Uterus (tissue), 4 donors: ENCODE measurements around the gene QSOX2. TPM values are rescaled to one million over a fixed set of nuclear protein-coding genes. Genes with fewer than 3 reads are reported as not detected.

Experiments
- DNase-seq, 2 donors: peaks; one replicate each; pipeline ENCODE4 v3.0.0-alpha.2; 2019 to 2020
- H3K27ac ChIP-seq, 2 donors: fragments of 200-600 bp; sonication (generic); 1 replicate in 1 of 2; 2 replicates in 1 of 2; pipeline ENCODE4 v1.5.1; 2016 to 2018
- H3K27me3 ChIP-seq, 2 donors: fragments of 200-600 bp; sonication (generic); one replicate each; pipeline ENCODE4 v1.5.1; 2018 to 2019; ENCODE audit warnings: control low read depth in 1 of 2
- H3K36me3 ChIP-seq, 2 donors: fragments of 200-600 bp; sonication (generic); one replicate each; pipeline ENCODE4 v1.5.1; 2019; ENCODE audit warnings: control low read depth in 1 of 2
- H3K4me1 ChIP-seq, 2 donors: fragments of 200-600 bp; sonication (generic); one replicate each; pipeline ENCODE4 v1.5.1; 2018 to 2019; ENCODE audit warnings: control low read depth in 1 of 2
- H3K4me3 ChIP-seq, 2 donors: fragments of 200-600 bp; sonication (generic); 1 replicate in 1 of 2; 2 replicates in 1 of 2; pipeline ENCODE4 v1.5.1; 2018 to 2019; ENCODE audit warnings: mild to moderate bottlenecking in 1 of 2
- H3K9me3 ChIP-seq, 2 donors: fragments of 200-600 bp; sonication (generic); one replicate each; pipeline ENCODE4 v1.5.1; 2019; ENCODE audit warnings: control low read depth in 1 of 2
- CTCF ChIP-seq, 4 experiments: fragments of 200-600 bp in 2 of 4; fragments of 450-650 bp in 2 of 4; sonication (generic) in 2 of 4; IDR thresholded peaks; one replicate each; pipeline ENCODE4 v1.5.1; 2016 to 2019; ENCODE audit warnings: antibody characterized with exemption in 4 of 4, mild to moderate bottlenecking in 2 of 4, moderate library complexity in 1 of 4
- POLR2A ChIP-seq, 2 donors: fragments of 450-650 bp; IDR thresholded peaks; one replicate each; pipeline ENCODE4 v1.6.1; 2016; ENCODE audit warnings: antibody characterized with exemption in 2 of 2, mild to moderate bottlenecking in 1 of 2, moderate library complexity in 1 of 2
- intact Hi-C: fragments of 100-400 bp; cut with DNase I; formaldehyde crosslinking; loops from one replicate; pipeline ENCODE4 v1.15.1; 2023; ENCODE audit warnings: low total_unique reads
- total RNA-seq, 4 donors: library from RNA; depleted of rRNA in 3 of 4; stranded (reverse); fragments of >200 nt in 3 of 4; gene quantifications; one replicate each; pipeline versions ENCODE4 v1.1.0 to v1.2.4, GENCODE V29; 2014 to 2023
- donor health status: DM: yes; HTN: yes; CAD: no.

The QSOX2 gene
- total RNA-seq, 4 donors from 2014 or later, result 5.6 to 13.1 (median 9.2) TPM

- no peak for TF ChIP-seq CTCF (IDR thresholded peaks at IDR 0.05)
- TF ChIP-seq POLR2A (IDR thresholded peaks at IDR 0.05), result no peak
- no peak for DNase-seq
- no peaks in the 10 kb centered on the region for H3K36me3 ChIP-seq
- intact Hi-C loops, result no loop called here
- H3K27ac ChIP-seq, result no peak overlapping the region
- H3K9me3 ChIP-seq, result no peaks in the 10 kb centered on the region
- no peak overlapping the region for H3K4me3 ChIP-seq
- peaks cover 8 to 50% of the 10 kb centered on the region in 2 donors for H3K27me3 ChIP-seq
- H3K4me1 ChIP-seq, result peaks cover 0 to 8% of the 10 kb centered on the region in 2 donors
Observed at GRCh38 chr9:136201174-136201573, 44.4 kb downstream of the QSOX2 start.

- Histone ChIP-seq H3K4me1 (peaks cover 0 to 8% of the 10 kb centered on the region in 2 donors), H3K27me3 (peaks cover 8 to 56% of the 10 kb centered on the region in 2 donors), H3K9me3 (no peaks in the 10 kb centered on the region), H3K27ac (no peak overlapping the region), H3K4me3 (no peak overlapping the region), H3K36me3 (no peaks in the 10 kb centered on the region)
- TF ChIP-seq CTCF (IDR thresholded peaks at IDR 0.05) (no peak), POLR2A (IDR thresholded peaks at IDR 0.05) (no peak)
- DNase-seq, result no peak
- intact Hi-C loops, result no loop called here
Observed at GRCh38 chr9:136200424-136200823, 45.2 kb downstream of the QSOX2 start.

- peaks cover 6 to 57% of the 10 kb centered on the region in 2 donors for H3K27me3 ChIP-seq
- no peak overlapping the region for H3K27ac ChIP-seq
Observed at GRCh38 chr9:136199391-136200288, 46.0 kb downstream of the QSOX2 start.

GRCh38 chr9:136198605-136199083 is 47.0 kb downstream of the QSOX2 start:
- no peak overlapping the region for H3K27ac ChIP-seq
- TF ChIP-seq POLR2A (IDR thresholded peaks at IDR 0.05), result no peak
- no peak for TF ChIP-seq CTCF (IDR thresholded peaks at IDR 0.05)
- intact Hi-C loops, result no loop called here
- no peak for DNase-seq
- peaks cover 0 to 8% of the 10 kb centered on the region in 2 donors for H3K4me1 ChIP-seq
- H3K9me3 ChIP-seq, result no peaks in the 10 kb centered on the region
- no peak overlapping the region for H3K4me3 ChIP-seq
- H3K27me3 ChIP-seq, result peaks cover 6 to 51% of the 10 kb centered on the region in 2 donors
- no peaks in the 10 kb centered on the region for H3K36me3 ChIP-seq

More at GRCh38 chr9:136199391-136200288, 46.0 kb downstream of the QSOX2 start:
- no peak for TF ChIP-seq CTCF (IDR thresholded peaks at IDR 0.05)
- TF ChIP-seq POLR2A (IDR thresholded peaks at IDR 0.05), result no peak
- Histone ChIP-seq H3K36me3 (no peaks in the 10 kb centered on the region), H3K9me3 (no peaks in the 10 kb centered on the region), H3K4me3 (no peak overlapping the region), H3K4me1 (peaks cover 0 to 8% of the 10 kb centered on the region in 2 donors)
- no peak for DNase-seq
- intact Hi-C loops, result no loop called here

GRCh38 chr9:136197930-136198604 is 47.5 kb downstream of the QSOX2 start:
- no peaks in the 10 kb centered on the region for H3K9me3 ChIP-seq
- H3K27ac ChIP-seq, result no peak overlapping the region
- intact Hi-C loops, result no loop called here
- H3K4me1 ChIP-seq, result peaks cover 0 to 8% of the 10 kb centered on the region in 2 donors
- no peaks in the 10 kb centered on the region for H3K36me3 ChIP-seq
- TF ChIP-seq POLR2A (IDR thresholded peaks at IDR 0.05) (no peak), CTCF (IDR thresholded peaks at IDR 0.05) (no peak)
- H3K4me3 ChIP-seq, result no peak overlapping the region
- DNase-seq, result no peak
- peaks cover 6 to 47% of the 10 kb centered on the region in 2 donors for H3K27me3 ChIP-seq
